ENCODE data around the gene KASH5. TPM values are rescaled to one million over a fixed set of nuclear protein-coding genes. Genes with fewer than 3 reads are reported as not detected.

KASH5 gene
- total and polyA plus RNA-seq, 2 of the 13 experiments (the other 11 are each of a cell fraction or from before 2014, with no cell fraction given) = not detected

- TF ChIP-seq PHF8 (CRISPR knock-in tag; IDR thresholded peaks at IDR 0.05) = peak; percentile 84
- no peak for TF ChIP-seq HHEX (CRISPR knock-in tag; IDR thresholded peaks at IDR 0.05)
- 0 out of 2 replicates have a peak, but pooled peaks have one; percentile 48 for TF ChIP-seq BATF2 (CRISPR knock-in tag; IDR thresholded peaks at IDR 0.05)
- TF ChIP-seq CCAR2 (optimal IDR thresholded peaks at IDR 0.05; ENCODE audit: low read depth, low read length) = no peak
- no peak for TF ChIP-seq ZNF234 (CRISPR knock-in tag; conservative IDR thresholded peaks at IDR 0.05)
- 0 out of 2 replicates have a peak, but pooled peaks have one; percentile 10 for TF ChIP-seq ZNF124 (CRISPR knock-in tag; IDR thresholded peaks at IDR 0.05)
- no peak for TF ChIP-seq RBAK (CRISPR knock-in tag; IDR thresholded peaks at IDR 0.05)
- no peak for TF ChIP-seq SOX5 (CRISPR knock-in tag; IDR thresholded peaks at IDR 0.05; ENCODE audit: borderline replicate concordance)
- TF ChIP-seq FOXA1 (IDR thresholded peaks at IDR 0.05) = no peak
- TF ChIP-seq FOXA1 (CRISPR knock-in tag; IDR thresholded peaks at IDR 0.05) = no peak
- no peak for TF ChIP-seq ZNF362 (CRISPR knock-in tag; IDR thresholded peaks at IDR 0.05; ENCODE audit: borderline replicate concordance)
- TF ChIP-seq ZSCAN25 (CRISPR knock-in tag; IDR thresholded peaks at IDR 0.05) = peak; percentile 67; the same call in 1 of the 2 replicates
- no peak for TF ChIP-seq RARG (CRISPR knock-in tag; IDR thresholded peaks at IDR 0.05; ENCODE audit: low read depth)
- TF ChIP-seq MLLT10 (CRISPR knock-in tag; IDR thresholded peaks at IDR 0.05) = no peak
- peak; percentile 67 for TF ChIP-seq ASH2L (IDR thresholded peaks at IDR 0.05; ENCODE audit: insufficient read length, low read depth, low read length)
- TF ChIP-seq SOX6 (IDR thresholded peaks at IDR 0.05) = no peak
- peak; percentile 46 for TF ChIP-seq SOX6 (CRISPR knock-in tag; IDR thresholded peaks at IDR 0.05)
- TF ChIP-seq SATB2 (CRISPR knock-in tag; IDR thresholded peaks at IDR 0.05) = peak; percentile 15; the same call in 1 of the 2 replicates
- peak; percentile 48; the same call in 1 of the 2 replicates for TF ChIP-seq SP2 (CRISPR knock-in tag; IDR thresholded peaks at IDR 0.05)
- no peak for TF ChIP-seq REXO4 (CRISPR knock-in tag; IDR thresholded peaks at IDR 0.05; ENCODE audit: borderline replicate concordance)
- TF ChIP-seq SCMH1 (CRISPR knock-in tag; IDR thresholded peaks at IDR 0.05; ENCODE audit: borderline replicate concordance) = no peak
- TF ChIP-seq ZNF430 (CRISPR knock-in tag; IDR thresholded peaks at IDR 0.05) = no peak
- peak; percentile 53; the same call in 1 of the 2 replicates for TF ChIP-seq THAP9 (CRISPR knock-in tag; IDR thresholded peaks at IDR 0.05; ENCODE audit: borderline replicate concordance)
- TF ChIP-seq PAF1 (CRISPR knock-in tag; IDR thresholded peaks at IDR 0.05) = no peak
- TF ChIP-seq ZNF800 (CRISPR knock-in tag; IDR thresholded peaks at IDR 0.05) = no peak
- TF ChIP-seq GATA4 (IDR thresholded peaks at IDR 0.05; ENCODE audit: borderline replicate concordance, low read depth) = no peak
These were observed 65.1 kb downstream of the KASH5 start, which contains the start of gene ALDH16A1 (continued) for GRCh38 chr19:49453013-49453756.

Data from HepG2 (cell line).